CD4-positive, alpha-beta T cell (primary cell): ENCODE data around the gene NME3. TPM values are rescaled to one million over a fixed set of nuclear protein-coding genes. Genes with fewer than 3 reads are reported as not detected.

Source experiments
- ATAC-seq: fragments of 200-7000 bp; cut with Tn5 transposase; one replicate; pipeline ENCODE4 v1.10.0; 2022; ENCODE audit warnings: mild to moderate bottlenecking; ENCODE audit not compliant: poor library complexity
- CTCF ChIA-PET: fragments of 350-600 bp; sonication (Branson Sonifier 250); formaldehyde crosslinking; loops from one replicate; lab custom pipeline; 2021; ENCODE audit warnings: antibody characterized with exemption, inconsistent platforms; lab: Charles Lee
- POLR2A ChIA-PET: fragments of 350-600 bp; sonication (Branson Sonifier 250); formaldehyde crosslinking; loops from one replicate; lab custom pipeline; 2021; ENCODE audit warnings: antibody characterized with exemption, inconsistent platforms; lab: Charles Lee
- DNase-seq, 14 experiments: peaks; one replicate each; pipeline ENCODE4 v3.0.0-alpha.2; 2013 to 2020; ENCODE audit warnings: mixed read lengths in 2 of 14
- H3K27ac ChIP-seq, 2 donors: one replicate each; pipeline versions ENCODE4 v1.5.1 to v1.7.0; 2013; ENCODE audit warnings: low read length in 2 of 2, low read depth in 1 of 2, mild to moderate bottlenecking in 1 of 2
- H3K27me3 ChIP-seq, 2 experiments: 1 replicate in 1 of 2; 2 replicates in 1 of 2; pipeline versions ENCODE4 v1.6.1 to v1.7.0; 2013; ENCODE audit warnings: low read length in 2 of 2, control low read depth in 1 of 2, mild to moderate bottlenecking in 1 of 2, moderate library complexity in 1 of 2; ENCODE audit not compliant: insufficient read depth in 2 of 2, control insufficient read depth in 1 of 2
- H3K36me3 ChIP-seq: one replicate; pipeline ENCODE4 v1.6.1; 2013; ENCODE audit warnings: low read length, control low read depth; ENCODE audit not compliant: insufficient read depth
- H3K4me1 ChIP-seq: one replicate; pipeline ENCODE4 v1.6.1; 2013; ENCODE audit warnings: low read length, control low read depth; ENCODE audit not compliant: insufficient read depth
- H3K4me3 ChIP-seq: one replicate; pipeline ENCODE4 v1.5.1; 2013; ENCODE audit warnings: mild to moderate bottlenecking, low read length, moderate library complexity
- H3K9me3 ChIP-seq, 2 experiments: 1 replicate in 1 of 2; 2 replicates in 1 of 2; pipeline versions ENCODE4 v1.6.1 to v1.7.0; 2013; ENCODE audit warnings: low read length in 2 of 2, mild to moderate bottlenecking in 2 of 2, control low read depth in 1 of 2, moderate library complexity in 1 of 2; ENCODE audit not compliant: control insufficient read depth in 1 of 2, insufficient read depth in 1 of 2
- H3K27ac Mint-ChIP-seq: one replicate; pipeline ENCODE4 v1.8.0; 2020; ENCODE audit warnings: mixed read lengths
- H3K27me3 Mint-ChIP-seq: one replicate; pipeline ENCODE4 v1.8.0; 2021; ENCODE audit warnings: mixed read lengths
- H3K36me3 Mint-ChIP-seq: one replicate; pipeline ENCODE4 v1.8.0; 2021; ENCODE audit warnings: low read depth, mixed read lengths
- H3K4me1 Mint-ChIP-seq: one replicate; pipeline ENCODE4 v1.8.0; 2021; ENCODE audit warnings: low read depth, mixed read lengths
- H3K4me3 Mint-ChIP-seq: one replicate; pipeline ENCODE4 v1.8.0; 2020; ENCODE audit warnings: mild to moderate bottlenecking, mixed read lengths
- H3K9me3 Mint-ChIP-seq: one replicate; pipeline ENCODE4 v1.8.0; 2020; ENCODE audit warnings: mixed read lengths
- intact Hi-C, 2 experiments: fragments of 100-400 bp; cut with DNase I in 1 of 2; cut with micrococcal nuclease in 1 of 2; formaldehyde crosslinking; loops; one replicate each; pipeline versions ENCODE4 v1.15.1 to v1.9.0; 2023 to 2025; cut with DNase I, micrococcal nuclease
- total RNA-seq, 174 experiments: library from RNA in 2 of 174; stranded (reverse) in 2 of 174; gene quantifications; one replicate each; pipeline ENCODE4 v1.2.3 and lab custom pipeline; 2021 to 2026
- TF ChIP-seq, protein P1 (sequence below): fragments of 200-600 bp; IDR thresholded peaks from one replicate; pipeline ENCODE4 v1.8.0; 2022; ENCODE audit warnings: antibody characterized with exemption, mild to moderate bottlenecking

NME3 gene
- total RNA-seq, 2 experiments from 2014 or later = 46.2 to 54.2 TPM

DNA sequence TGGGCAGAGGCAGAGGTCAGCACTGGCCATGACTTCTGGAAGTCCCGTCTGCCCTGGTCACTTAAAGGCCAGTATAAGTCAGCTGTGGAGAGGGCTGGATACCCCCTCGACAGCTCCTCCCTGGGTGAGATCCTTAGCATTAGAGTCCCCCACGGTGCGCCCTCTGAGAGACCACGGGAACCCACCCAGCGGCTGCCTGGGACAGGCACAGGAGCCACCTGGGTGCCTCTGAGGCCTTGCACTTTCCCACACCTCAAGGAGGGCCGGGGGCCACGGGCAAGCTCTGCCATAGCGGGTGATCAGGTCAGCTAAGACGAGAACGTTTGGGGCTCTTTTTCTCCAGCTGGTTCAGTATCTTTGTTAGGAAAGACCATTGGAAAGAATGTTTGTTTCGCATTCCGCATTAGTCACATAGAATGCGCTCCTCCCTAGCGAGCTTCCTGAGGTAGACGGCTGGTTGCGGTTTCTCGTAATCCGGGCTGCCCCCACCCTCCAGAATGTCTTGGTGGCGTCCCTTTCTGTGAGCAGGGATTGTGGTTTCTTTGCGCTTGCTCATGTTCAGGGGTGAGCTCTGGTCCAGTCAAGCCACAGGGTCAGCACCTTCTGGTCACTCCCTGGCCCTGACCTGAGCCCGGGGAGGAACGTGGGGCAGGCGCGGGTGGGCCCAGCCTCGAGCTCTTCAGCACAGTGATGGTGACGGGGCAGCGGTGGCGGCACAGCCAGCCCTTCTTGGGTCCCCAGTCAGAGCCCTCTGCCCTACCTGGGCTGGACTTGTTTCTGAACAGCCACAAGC, 25.2 kb downstream of the NME3 start:
- H3K27me3 ChIP-seq = no peaks in the 10 kb centered on the region
- no peaks in the 10 kb centered on the region for H3K9me3 ChIP-seq
- peaks cover 67% of the 10 kb centered on the region for H3K36me3 ChIP-seq
- no peak overlapping the region for H3K4me3 ChIP-seq
- no peaks in the 10 kb centered on the region for H3K9me3 Mint-ChIP-seq
- CTCF ChIA-PET = no interaction called here
- DNase-seq = no peak
- ATAC-seq = no peak
- peaks cover 46% of the 10 kb centered on the region for H3K36me3 Mint-ChIP-seq
- H3K27ac Mint-ChIP-seq = no peak overlapping the region
- POLR2A ChIA-PET = no interaction called here
- no peak overlapping the region for H3K27ac ChIP-seq
- TF ChIP-seq, protein P1, sequence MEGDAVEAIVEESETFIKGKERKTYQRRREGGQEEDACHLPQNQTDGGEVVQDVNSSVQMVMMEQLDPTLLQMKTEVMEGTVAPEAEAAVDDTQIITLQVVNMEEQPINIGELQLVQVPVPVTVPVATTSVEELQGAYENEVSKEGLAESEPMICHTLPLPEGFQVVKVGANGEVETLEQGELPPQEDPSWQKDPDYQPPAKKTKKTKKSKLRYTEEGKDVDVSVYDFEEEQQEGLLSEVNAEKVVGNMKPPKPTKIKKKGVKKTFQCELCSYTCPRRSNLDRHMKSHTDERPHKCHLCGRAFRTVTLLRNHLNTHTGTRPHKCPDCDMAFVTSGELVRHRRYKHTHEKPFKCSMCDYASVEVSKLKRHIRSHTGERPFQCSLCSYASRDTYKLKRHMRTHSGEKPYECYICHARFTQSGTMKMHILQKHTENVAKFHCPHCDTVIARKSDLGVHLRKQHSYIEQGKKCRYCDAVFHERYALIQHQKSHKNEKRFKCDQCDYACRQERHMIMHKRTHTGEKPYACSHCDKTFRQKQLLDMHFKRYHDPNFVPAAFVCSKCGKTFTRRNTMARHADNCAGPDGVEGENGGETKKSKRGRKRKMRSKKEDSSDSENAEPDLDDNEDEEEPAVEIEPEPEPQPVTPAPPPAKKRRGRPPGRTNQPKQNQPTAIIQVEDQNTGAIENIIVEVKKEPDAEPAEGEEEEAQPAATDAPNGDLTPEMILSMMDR = no peak
- no peak overlapping the region for H3K4me3 Mint-ChIP-seq
- H3K4me1 ChIP-seq = peaks cover 5% of the 10 kb centered on the region
- H3K4me1 Mint-ChIP-seq = no peaks in the 10 kb centered on the region
- intact Hi-C loops = no loop called here
- no peaks in the 10 kb centered on the region for H3K27me3 Mint-ChIP-seq

DNA sequence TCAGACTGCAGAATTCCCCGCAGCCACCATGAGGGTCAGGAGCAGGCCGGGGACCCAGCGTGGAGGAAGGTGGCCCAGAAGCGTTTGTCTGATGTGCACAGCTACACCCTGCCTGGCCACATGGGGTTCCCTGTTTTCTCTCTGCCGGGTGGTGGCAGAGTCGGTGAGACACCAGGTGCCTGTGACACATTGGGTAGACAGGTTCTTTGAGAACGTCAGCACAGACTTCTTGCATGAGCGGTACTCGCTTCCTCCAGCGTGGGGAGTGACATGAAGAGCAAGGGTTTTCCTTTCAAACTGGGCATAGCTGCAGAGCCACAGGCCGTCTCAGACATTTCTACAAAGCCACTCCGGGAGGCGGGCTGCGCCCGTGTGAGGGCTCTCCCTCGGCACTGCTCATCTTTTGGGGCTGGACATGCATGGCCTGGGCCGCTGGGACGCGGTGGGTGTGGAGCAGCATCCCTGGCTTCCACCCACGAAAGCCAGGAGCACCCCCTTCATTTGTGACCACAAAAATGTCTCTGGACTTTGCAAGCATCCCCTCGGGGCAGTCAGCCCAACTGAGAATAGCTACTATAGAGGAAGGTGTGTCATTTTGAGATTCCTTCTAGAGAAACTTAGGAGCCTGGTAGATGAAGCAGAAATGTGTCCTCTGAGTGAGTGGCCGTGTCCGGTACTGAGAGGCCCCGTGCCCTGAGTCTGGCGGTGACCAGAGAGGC, 26.0 kb downstream of the NME3 start:
- CTCF ChIA-PET = no interaction called here
- no peak overlapping the region for H3K4me3 Mint-ChIP-seq
- no peaks in the 10 kb centered on the region for H3K27me3 Mint-ChIP-seq
- Histone ChIP-seq H3K9me3 (no peaks in the 10 kb centered on the region), H3K4me1 (peaks cover 9% of the 10 kb centered on the region), H3K27me3 (no peaks in the 10 kb centered on the region), H3K36me3 (peaks cover 70% of the 10 kb centered on the region), H3K4me3 (no peak overlapping the region), H3K27ac (no peak overlapping the region)
- DNase-seq (no peak), ATAC-seq (no peak)
- TF ChIP-seq, protein P1 = no peak
- peaks cover 46% of the 10 kb centered on the region for H3K36me3 Mint-ChIP-seq
- no peaks in the 10 kb centered on the region for H3K9me3 Mint-ChIP-seq
- H3K4me1 Mint-ChIP-seq = no peaks in the 10 kb centered on the region
- no peak overlapping the region for H3K27ac Mint-ChIP-seq
- POLR2A ChIA-PET = no interaction called here
- intact Hi-C loops = no loop called here

DNA sequence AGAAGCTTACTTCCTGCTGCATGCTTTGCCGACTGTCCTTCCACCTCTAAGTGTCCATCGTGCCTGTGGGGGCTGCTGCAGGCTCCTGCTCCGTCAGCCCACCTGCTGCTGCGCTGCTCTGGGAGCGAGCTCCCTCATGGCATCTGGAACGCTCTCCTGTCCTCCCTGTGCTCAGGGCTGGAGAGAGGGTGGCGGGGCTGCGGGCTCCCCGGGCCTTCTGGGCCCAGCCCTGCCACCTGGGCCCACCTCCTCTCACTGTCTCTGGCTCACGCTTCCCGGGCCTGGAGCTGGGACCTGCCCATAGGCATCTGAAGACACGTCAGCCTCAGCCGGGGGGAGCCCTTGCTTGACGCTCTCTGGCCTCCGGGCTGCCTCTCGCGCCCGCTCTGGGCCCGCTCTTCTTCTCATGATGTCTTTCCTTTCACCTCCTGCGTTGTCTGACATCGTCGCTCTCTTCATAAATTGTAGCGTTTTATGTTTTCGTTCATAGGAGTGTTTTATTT, 27.0 kb downstream of the NME3 start:
- Histone ChIP-seq H3K4me3 (no peak overlapping the region), H3K27ac (no peak overlapping the region), H3K4me1 (peaks cover 9% of the 10 kb centered on the region), H3K9me3 (peaks cover 0 to 7% of the 10 kb centered on the region in 2 experiments), H3K27me3 (no peaks in the 10 kb centered on the region), H3K36me3 (peaks cover 64% of the 10 kb centered on the region)
- Mint-ChIP-seq H3K27ac (no peak overlapping the region), H3K9me3 (no peaks in the 10 kb centered on the region), H3K27me3 (no peaks in the 10 kb centered on the region), H3K4me3 (no peak overlapping the region), H3K4me1 (no peaks in the 10 kb centered on the region), H3K36me3 (peaks cover 46% of the 10 kb centered on the region)
- intact Hi-C loops = no loop called here
- DNase-seq (no peak), ATAC-seq (no peak)
- TF ChIP-seq, protein P1 = no peak
- ChIA-PET POLR2A (no interaction called here), CTCF (no interaction called here)
